ENCODE results near the gene MYOF.

The MYOF gene

GRCh38 chr10:93406364-93407145 lies 75.6 kb downstream of the MYOF start:
- no peak for TF ChIP-seq TCF4 (CRISPR knock-in tag; IDR thresholded peaks at IDR 0.05; ENCODE audit: borderline replicate concordance)
- TF ChIP-seq CSDC2 (CRISPR knock-in tag; IDR thresholded peaks at IDR 0.05), result no peak
- no peak for TF ChIP-seq ZNF565 (CRISPR knock-in tag; conservative IDR thresholded peaks at IDR 0.05; ENCODE audit: low read depth)
- TF ChIP-seq, protein P1, sequence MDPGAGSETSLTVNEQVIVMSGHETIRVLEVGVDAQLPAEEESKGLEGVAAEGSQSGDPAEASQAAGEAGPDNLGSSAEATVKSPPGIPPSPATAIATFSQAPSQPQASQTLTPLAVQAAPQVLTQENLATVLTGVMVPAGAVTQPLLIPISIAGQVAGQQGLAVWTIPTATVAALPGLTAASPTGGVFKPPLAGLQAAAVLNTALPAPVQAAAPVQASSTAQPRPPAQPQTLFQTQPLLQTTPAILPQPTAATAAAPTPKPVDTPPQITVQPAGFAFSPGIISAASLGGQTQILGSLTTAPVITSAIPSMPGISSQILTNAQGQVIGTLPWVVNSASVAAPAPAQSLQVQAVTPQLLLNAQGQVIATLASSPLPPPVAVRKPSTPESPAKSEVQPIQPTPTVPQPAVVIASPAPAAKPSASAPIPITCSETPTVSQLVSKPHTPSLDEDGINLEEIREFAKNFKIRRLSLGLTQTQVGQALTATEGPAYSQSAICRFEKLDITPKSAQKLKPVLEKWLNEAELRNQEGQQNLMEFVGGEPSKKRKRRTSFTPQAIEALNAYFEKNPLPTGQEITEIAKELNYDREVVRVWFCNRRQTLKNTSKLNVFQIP (CRISPR knock-in tag; IDR thresholded peaks at IDR 0.05; ENCODE audit: borderline replicate concordance, low read depth), result no peak
- no peak for TF ChIP-seq ISL1 (CRISPR knock-in tag; IDR thresholded peaks at IDR 0.05)
- no peak for TF ChIP-seq GLIS3 (CRISPR knock-in tag; IDR thresholded peaks at IDR 0.05)
- TF ChIP-seq SNAI2 (CRISPR knock-in tag; IDR thresholded peaks at IDR 0.05), result no peak
- TF ChIP-seq ZC3H10 (CRISPR knock-in tag; IDR thresholded peaks at IDR 0.05), result no peak
- TF ChIP-seq ESRRG (CRISPR knock-in tag; IDR thresholded peaks at IDR 0.05), result no peak
- TF ChIP-seq RARB (CRISPR knock-in tag; IDR thresholded peaks at IDR 0.05), result no peak
- TF ChIP-seq, protein P2, sequence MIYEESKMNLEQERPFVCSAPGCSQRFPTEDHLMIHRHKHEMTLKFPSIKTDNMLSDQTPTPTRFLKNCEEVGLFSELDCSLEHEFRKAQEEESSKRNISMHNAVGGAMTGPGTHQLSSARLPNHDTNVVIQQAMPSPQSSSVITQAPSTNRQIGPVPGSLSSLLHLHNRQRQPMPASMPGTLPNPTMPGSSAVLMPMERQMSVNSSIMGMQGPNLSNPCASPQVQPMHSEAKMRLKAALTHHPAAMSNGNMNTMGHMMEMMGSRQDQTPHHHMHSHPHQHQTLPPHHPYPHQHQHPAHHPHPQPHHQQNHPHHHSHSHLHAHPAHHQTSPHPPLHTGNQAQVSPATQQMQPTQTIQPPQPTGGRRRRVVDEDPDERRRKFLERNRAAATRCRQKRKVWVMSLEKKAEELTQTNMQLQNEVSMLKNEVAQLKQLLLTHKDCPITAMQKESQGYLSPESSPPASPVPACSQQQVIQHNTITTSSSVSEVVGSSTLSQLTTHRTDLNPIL (CRISPR knock-in tag; IDR thresholded peaks at IDR 0.05; ENCODE audit: low read depth), result no peak
- no peak for TF ChIP-seq ZFP3 (CRISPR knock-in tag; IDR thresholded peaks at IDR 0.05)
- no peak for TF ChIP-seq OSR1 (CRISPR knock-in tag; IDR thresholded peaks at IDR 0.05)
- TF ChIP-seq TOX (CRISPR knock-in tag; IDR thresholded peaks at IDR 0.05; ENCODE audit: borderline replicate concordance), result no peak
- TF ChIP-seq ZNF70 (CRISPR knock-in tag; IDR thresholded peaks at IDR 0.05), result no peak
- TF ChIP-seq ARNTL (CRISPR knock-in tag; IDR thresholded peaks at IDR 0.05; ENCODE audit: borderline replicate concordance, low read depth), result no peak
- TF ChIP-seq ZFP30 (CRISPR knock-in tag; IDR thresholded peaks at IDR 0.05), result no peak
- ATAC-seq, result peak; percentile 42; the same call in 2 of the 3 replicates

DNA sequence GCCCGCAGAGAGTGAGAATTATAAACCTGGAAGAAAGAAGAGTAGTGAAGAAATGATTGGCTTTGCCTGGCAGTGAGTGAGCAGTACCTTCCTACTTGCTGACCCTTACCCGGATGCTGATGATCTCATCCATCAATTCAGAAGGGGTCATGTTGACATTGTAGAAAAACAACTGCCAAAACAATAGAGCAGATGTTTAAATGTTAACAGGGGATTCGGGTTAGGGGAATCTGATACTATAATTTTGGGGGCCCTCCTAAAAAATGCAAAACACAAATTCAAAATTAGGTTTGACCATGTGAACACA lies 78.1 kb downstream of the MYOF start:
- TF ChIP-seq ISL1 (CRISPR knock-in tag; IDR thresholded peaks at IDR 0.05), result no peak
- no peak for TF ChIP-seq ZNF565 (CRISPR knock-in tag; conservative IDR thresholded peaks at IDR 0.05; ENCODE audit: low read depth)
- TF ChIP-seq OSR1 (CRISPR knock-in tag; IDR thresholded peaks at IDR 0.05), result no peak
- TF ChIP-seq ZNF8 (CRISPR knock-in tag; IDR thresholded peaks at IDR 0.05), result no peak
- ATAC-seq, result no peak

- TF ChIP-seq TSHZ2 (CRISPR knock-in tag; IDR thresholded peaks at IDR 0.05) (no peak), ZNF70 (CRISPR knock-in tag; IDR thresholded peaks at IDR 0.05) (peak; percentile 80)
- ATAC-seq, result peak; percentile 33; the same call in 1 of the 3 replicates
Observed at GRCh38 chr10:93403152-93404047, 78.7 kb downstream of the MYOF start.

GRCh38 chr10:93402192-93402591 lies 79.9 kb downstream of the MYOF start:
- ATAC-seq, result no peak
- TF ChIP-seq OSR1 (CRISPR knock-in tag; IDR thresholded peaks at IDR 0.05) (no peak), ZNF70 (CRISPR knock-in tag; IDR thresholded peaks at IDR 0.05) (no peak), SNAI2 (CRISPR knock-in tag; IDR thresholded peaks at IDR 0.05) (no peak), ISL1 (CRISPR knock-in tag; IDR thresholded peaks at IDR 0.05) (no peak), ZFP30 (CRISPR knock-in tag; IDR thresholded peaks at IDR 0.05) (no peak), PPARA (CRISPR knock-in tag; IDR thresholded peaks at IDR 0.05; ENCODE audit: borderline replicate concordance) (no peak), ARNTL (CRISPR knock-in tag; IDR thresholded peaks at IDR 0.05; ENCODE audit: borderline replicate concordance, low read depth) (no peak), TOX (CRISPR knock-in tag; IDR thresholded peaks at IDR 0.05; ENCODE audit: borderline replicate concordance) (no peak), PATZ1 (CRISPR knock-in tag; IDR thresholded peaks at IDR 0.05; ENCODE audit: borderline replicate concordance) (no peak), ZC3H10 (CRISPR knock-in tag; IDR thresholded peaks at IDR 0.05) (no peak), GLIS3 (CRISPR knock-in tag; IDR thresholded peaks at IDR 0.05) (no peak), BACH2 (CRISPR knock-in tag; IDR thresholded peaks at IDR 0.05; ENCODE audit: borderline replicate concordance) (no peak)
- TF ChIP-seq, protein P2 (CRISPR knock-in tag; IDR thresholded peaks at IDR 0.05; ENCODE audit: low read depth), result no peak
- TF ChIP-seq, protein P1 (CRISPR knock-in tag; IDR thresholded peaks at IDR 0.05; ENCODE audit: borderline replicate concordance, low read depth), result no peak

Data from SK-N-SH treated with all-trans-retinoic acid at 6 μM for 48 hours (cell line).